ENCODE results near the gene TMEM135.

TMEM135 gene

DNA sequence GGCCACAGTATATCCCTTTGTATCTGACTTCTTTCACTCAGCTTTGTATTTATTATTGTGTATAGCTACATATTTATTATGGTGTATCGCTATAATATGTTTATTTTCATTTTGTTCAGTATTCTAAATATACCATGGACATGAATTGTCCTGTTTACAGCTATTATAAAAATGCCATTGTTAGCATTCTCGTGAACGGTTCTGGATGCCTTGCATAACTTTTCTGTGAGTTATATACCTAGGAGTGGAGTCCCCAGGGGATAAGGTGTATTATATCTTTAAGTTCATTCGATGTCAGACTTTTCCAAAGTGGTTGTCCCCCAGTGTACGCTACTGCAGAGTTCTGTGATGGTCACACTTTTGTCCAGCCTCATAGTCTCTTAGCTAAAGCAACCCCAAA lies 301.7 kb downstream of the TMEM135 start:
- Histone ChIP-seq H3K4me1 (ENCODE audit: insufficient read depth, insufficient read length) (no peaks in the 10 kb centered on the region), H3K4me3 (ENCODE audit: insufficient read length, low read depth) (no peak overlapping the region), H3K27me3 (ENCODE audit: insufficient read depth, insufficient read length) (no peaks in the 10 kb centered on the region), H3K9ac (ENCODE audit: insufficient read length, low read depth) (no peak overlapping the region), H3K36me3 (ENCODE audit: insufficient read depth, insufficient read length, low read length) (no peaks in the 10 kb centered on the region), H3K9me3 (ENCODE audit: insufficient read depth, low read length) (peaks cover 19% of the 10 kb centered on the region)
- TF ChIP-seq YY1 (IDR thresholded peaks at IDR 0.05; ENCODE audit: insufficient read depth, insufficient read length) (no peak), SUZ12 (IDR thresholded peaks at IDR 0.05; ENCODE audit: extremely low read depth, insufficient read depth, insufficient read length) (no peak), ZNF274 (IDR thresholded peaks at IDR 0.05; ENCODE audit: low read depth, low read length) (no peak)
- DNase-seq (ENCODE audit: low read depth, low spot score) = no peak

DNA sequence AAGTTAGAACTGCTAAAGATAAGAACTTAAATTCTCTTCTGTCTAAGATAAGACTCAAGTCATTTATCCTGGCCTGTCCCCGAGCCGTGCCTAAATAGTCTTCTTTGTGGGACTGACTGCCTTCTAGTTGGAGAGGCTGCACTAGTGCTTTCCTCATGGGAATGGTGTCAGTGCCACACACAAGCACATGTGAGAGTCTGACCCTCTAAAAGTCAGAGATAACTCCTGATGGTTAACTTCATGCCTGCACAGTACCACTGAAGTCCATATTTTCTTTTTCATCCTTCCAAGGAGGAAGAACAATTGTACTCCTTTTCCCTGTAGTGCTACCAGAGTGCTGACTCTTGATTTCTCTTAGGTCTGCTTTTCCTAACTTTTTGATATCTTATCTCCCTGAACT lies 309.7 kb downstream of the TMEM135 start:
- no peak for DNase-seq (ENCODE audit: low read depth, low spot score)
- Histone ChIP-seq H3K36me3 (ENCODE audit: insufficient read depth, insufficient read length, low read length) (no peaks in the 10 kb centered on the region), H3K9ac (ENCODE audit: insufficient read length, low read depth) (no peak overlapping the region), H3K27me3 (ENCODE audit: insufficient read depth, insufficient read length) (no peaks in the 10 kb centered on the region), H3K9me3 (ENCODE audit: insufficient read depth, low read length) (no peaks in the 10 kb centered on the region), H3K4me1 (ENCODE audit: insufficient read depth, insufficient read length) (no peaks in the 10 kb centered on the region), H3K4me3 (ENCODE audit: insufficient read length, low read depth) (no peak overlapping the region)
- TF ChIP-seq ZNF274 (IDR thresholded peaks at IDR 0.05; ENCODE audit: low read depth, low read length) = no peak
- no peak for TF ChIP-seq SUZ12 (IDR thresholded peaks at IDR 0.05; ENCODE audit: extremely low read depth, insufficient read depth, insufficient read length)
- TF ChIP-seq YY1 (IDR thresholded peaks at IDR 0.05; ENCODE audit: insufficient read depth, insufficient read length) = no peak

DNA sequence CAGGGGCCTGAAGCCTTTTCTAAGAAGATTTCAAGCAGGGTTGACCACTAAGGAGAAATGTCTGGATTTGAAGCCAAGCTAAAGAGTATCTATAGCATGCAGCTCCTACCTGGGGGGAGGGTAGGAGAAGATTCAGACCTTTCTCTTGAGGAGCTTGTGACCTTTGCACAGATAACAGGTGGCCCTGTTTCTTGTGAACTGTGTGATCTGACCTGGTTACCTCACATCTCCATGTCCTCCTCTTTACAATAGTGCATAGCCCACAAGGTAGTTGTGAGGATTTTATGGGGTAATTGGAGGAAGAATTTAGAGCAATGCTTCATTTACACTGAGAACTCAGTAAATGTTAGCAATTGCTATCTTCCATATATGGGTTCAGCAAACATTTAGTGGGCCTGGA lies 310.1 kb downstream of the TMEM135 start:
- Histone ChIP-seq H3K4me3 (ENCODE audit: insufficient read length, low read depth) (no peak overlapping the region), H3K4me1 (ENCODE audit: insufficient read depth, insufficient read length) (no peaks in the 10 kb centered on the region), H3K36me3 (ENCODE audit: insufficient read depth, insufficient read length, low read length) (no peaks in the 10 kb centered on the region), H3K27me3 (ENCODE audit: insufficient read depth, insufficient read length) (no peaks in the 10 kb centered on the region), H3K9me3 (ENCODE audit: insufficient read depth, low read length) (no peaks in the 10 kb centered on the region), H3K9ac (ENCODE audit: insufficient read length, low read depth) (no peak overlapping the region)
- TF ChIP-seq YY1 (IDR thresholded peaks at IDR 0.05; ENCODE audit: insufficient read depth, insufficient read length) = no peak
- no peak for TF ChIP-seq ZNF274 (IDR thresholded peaks at IDR 0.05; ENCODE audit: low read depth, low read length)
- TF ChIP-seq SUZ12 (IDR thresholded peaks at IDR 0.05; ENCODE audit: extremely low read depth, insufficient read depth, insufficient read length) = no peak
- DNase-seq (ENCODE audit: low read depth, low spot score) = no peak

DNA sequence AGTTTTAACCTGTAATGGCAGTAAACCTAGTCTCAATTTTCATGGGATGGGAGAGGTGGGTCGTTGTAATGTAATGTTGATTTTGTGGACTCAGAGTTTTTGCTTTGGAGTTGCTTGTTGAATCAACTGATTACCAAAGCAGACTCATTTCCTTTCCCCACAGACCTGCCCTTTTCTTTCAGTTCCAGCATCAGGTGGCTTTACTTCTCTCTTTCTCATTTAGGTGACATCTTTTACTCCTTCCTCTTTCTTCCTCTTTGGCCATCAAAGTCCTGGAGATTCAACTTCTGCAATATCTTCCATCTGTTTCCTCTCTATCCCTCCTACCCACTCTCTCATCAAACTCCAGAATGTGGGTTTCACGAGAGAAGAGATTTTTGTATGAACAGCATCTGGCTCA lies 313.9 kb downstream of the TMEM135 start:
- TF ChIP-seq YY1 (IDR thresholded peaks at IDR 0.05; ENCODE audit: insufficient read depth, insufficient read length) (no peak), ZNF274 (IDR thresholded peaks at IDR 0.05; ENCODE audit: low read depth, low read length) (no peak), SUZ12 (IDR thresholded peaks at IDR 0.05; ENCODE audit: extremely low read depth, insufficient read depth, insufficient read length) (no peak)
- Histone ChIP-seq H3K9me3 (ENCODE audit: insufficient read depth, low read length) (no peaks in the 10 kb centered on the region), H3K27me3 (ENCODE audit: insufficient read depth, insufficient read length) (no peaks in the 10 kb centered on the region), H3K4me3 (ENCODE audit: insufficient read length, low read depth) (no peak overlapping the region), H3K9ac (ENCODE audit: insufficient read length, low read depth) (no peak overlapping the region), H3K36me3 (ENCODE audit: insufficient read depth, insufficient read length, low read length) (no peaks in the 10 kb centered on the region), H3K4me1 (ENCODE audit: insufficient read depth, insufficient read length) (no peaks in the 10 kb centered on the region)
- no peak for DNase-seq (ENCODE audit: low read depth, low spot score)

DNA sequence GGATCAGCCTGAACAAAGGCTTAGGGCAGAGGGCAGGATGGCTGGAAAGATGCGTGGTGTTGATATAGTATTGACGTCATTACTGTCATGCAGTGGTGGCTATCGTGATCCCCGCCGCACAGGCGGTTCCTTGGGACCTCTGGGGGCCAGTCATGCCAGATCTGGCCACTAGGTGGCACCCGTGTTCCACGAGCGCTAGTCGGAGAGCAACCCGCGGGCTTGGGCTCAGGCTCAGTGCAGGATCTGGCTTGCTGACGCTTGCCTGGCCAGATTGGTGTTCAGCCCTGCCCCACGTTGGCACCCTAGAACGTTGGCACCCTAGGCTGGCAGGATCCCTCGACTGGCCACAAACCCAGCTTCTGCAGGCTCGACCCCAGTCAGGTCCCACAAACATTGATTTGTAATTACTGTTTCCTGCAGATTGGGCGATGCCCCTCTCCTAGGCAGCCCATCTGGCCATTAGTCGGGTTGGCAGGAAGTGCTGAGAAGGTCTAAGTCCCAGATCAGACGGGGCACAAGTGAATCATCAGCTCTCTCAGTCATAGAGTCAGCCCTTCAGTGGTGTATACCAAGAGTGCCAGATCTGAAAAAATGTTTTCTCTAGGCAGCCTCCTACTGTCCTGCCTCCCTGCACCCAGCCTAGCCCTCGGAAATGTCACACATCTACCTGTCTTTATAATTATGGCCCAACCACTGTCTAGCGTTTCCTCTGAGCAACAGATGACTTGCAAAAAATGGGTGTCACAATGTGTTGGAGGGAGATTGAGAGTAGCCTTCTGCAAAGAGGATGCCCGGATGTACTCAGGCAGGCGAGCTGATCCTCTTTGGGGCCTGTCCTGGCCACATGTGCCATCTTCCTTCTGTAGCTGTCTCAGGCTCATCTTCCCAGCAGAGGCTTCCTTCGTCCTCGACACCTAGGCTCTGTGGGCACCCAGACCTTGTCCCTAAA lies 315.3 kb downstream of the TMEM135 start:
- Histone ChIP-seq H3K27me3 (ENCODE audit: insufficient read depth, insufficient read length) (no peaks in the 10 kb centered on the region), H3K4me3 (ENCODE audit: insufficient read length, low read depth) (no peak overlapping the region), H3K36me3 (ENCODE audit: insufficient read depth, insufficient read length, low read length) (no peaks in the 10 kb centered on the region), H3K9me3 (ENCODE audit: insufficient read depth, low read length) (no peaks in the 10 kb centered on the region), H3K9ac (ENCODE audit: insufficient read length, low read depth) (no peak overlapping the region), H3K4me1 (ENCODE audit: insufficient read depth, insufficient read length) (no peaks in the 10 kb centered on the region)
- TF ChIP-seq SUZ12 (IDR thresholded peaks at IDR 0.05; ENCODE audit: extremely low read depth, insufficient read depth, insufficient read length) (no peak), ZNF274 (IDR thresholded peaks at IDR 0.05; ENCODE audit: low read depth, low read length) (no peak), YY1 (IDR thresholded peaks at IDR 0.05; ENCODE audit: insufficient read depth, insufficient read length) (no peak)
- peak; percentile 72 for DNase-seq (ENCODE audit: low read depth, low spot score)

DNA sequence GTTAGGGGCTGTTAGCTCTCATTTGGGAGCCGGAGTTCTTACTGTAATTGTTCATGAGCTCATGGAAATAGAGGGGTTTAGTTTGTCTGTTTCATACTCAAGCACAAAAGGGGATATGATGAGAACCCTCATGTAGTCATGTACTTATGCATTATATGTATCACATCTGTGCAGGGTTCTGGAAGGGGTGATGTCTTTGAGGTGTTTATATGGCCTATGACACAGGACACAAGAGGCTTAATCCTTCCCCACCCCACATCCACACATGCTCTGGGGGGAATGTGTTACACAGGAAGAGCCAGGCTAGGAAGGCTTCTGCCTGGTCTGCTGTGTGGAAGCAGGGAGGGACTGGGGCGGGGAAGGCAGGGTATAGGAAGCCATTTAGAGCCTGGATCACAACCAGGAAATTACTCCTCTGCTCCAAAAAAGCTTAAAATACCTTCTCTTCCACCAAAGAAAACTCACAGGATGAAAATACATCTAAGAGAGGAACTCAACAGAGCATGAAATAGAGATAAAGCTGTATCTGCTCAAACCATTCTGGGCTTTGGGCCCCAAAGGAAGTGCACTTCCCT lies 316.1 kb downstream of the TMEM135 start:
- no peak for DNase-seq (ENCODE audit: low read depth, low spot score)
- TF ChIP-seq SUZ12 (IDR thresholded peaks at IDR 0.05; ENCODE audit: extremely low read depth, insufficient read depth, insufficient read length) (no peak), ZNF274 (IDR thresholded peaks at IDR 0.05; ENCODE audit: low read depth, low read length) (no peak), YY1 (IDR thresholded peaks at IDR 0.05; ENCODE audit: insufficient read depth, insufficient read length) (no peak)
- Histone ChIP-seq H3K4me1 (ENCODE audit: insufficient read depth, insufficient read length) (no peaks in the 10 kb centered on the region), H3K4me3 (ENCODE audit: insufficient read length, low read depth) (no peak overlapping the region), H3K9ac (ENCODE audit: insufficient read length, low read depth) (no peak overlapping the region), H3K9me3 (ENCODE audit: insufficient read depth, low read length) (no peaks in the 10 kb centered on the region), H3K36me3 (ENCODE audit: insufficient read depth, insufficient read length, low read length) (no peaks in the 10 kb centered on the region), H3K27me3 (ENCODE audit: insufficient read depth, insufficient read length) (no peaks in the 10 kb centered on the region)

DNA sequence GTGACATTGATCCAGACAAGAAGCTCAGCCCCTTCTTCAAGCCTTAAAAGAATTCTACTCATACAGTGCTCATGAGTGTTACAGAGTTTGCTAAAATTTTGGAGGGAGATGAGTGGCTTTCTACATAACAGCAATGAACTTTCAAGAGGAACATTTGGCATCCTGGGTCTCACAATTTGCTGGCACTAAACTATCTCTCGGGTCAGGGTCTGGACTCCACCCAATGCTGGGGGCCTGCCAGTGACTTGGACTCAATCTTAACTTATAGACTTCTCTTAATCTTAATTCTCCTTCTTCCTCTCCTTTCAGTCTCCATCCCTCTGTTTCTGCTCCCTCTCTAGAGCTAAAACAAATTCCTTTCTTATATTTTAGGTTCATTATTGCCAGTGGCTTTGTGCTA lies 317.9 kb downstream of the TMEM135 start:
- TF ChIP-seq ZNF274 (IDR thresholded peaks at IDR 0.05; ENCODE audit: low read depth, low read length) (no peak), SUZ12 (IDR thresholded peaks at IDR 0.05; ENCODE audit: extremely low read depth, insufficient read depth, insufficient read length) (no peak), YY1 (IDR thresholded peaks at IDR 0.05; ENCODE audit: insufficient read depth, insufficient read length) (no peak)
- no peaks in the 10 kb centered on the region for H3K9me3 ChIP-seq (ENCODE audit: insufficient read depth, low read length)
- DNase-seq (ENCODE audit: low read depth, low spot score) = no peak
- no peaks in the 10 kb centered on the region for H3K27me3 ChIP-seq (ENCODE audit: insufficient read depth, insufficient read length)
- no peak overlapping the region for H3K9ac ChIP-seq (ENCODE audit: insufficient read length, low read depth)
- H3K4me3 ChIP-seq (ENCODE audit: insufficient read length, low read depth) = no peak overlapping the region
- H3K36me3 ChIP-seq (ENCODE audit: insufficient read depth, insufficient read length, low read length) = no peaks in the 10 kb centered on the region
- no peaks in the 10 kb centered on the region for H3K4me1 ChIP-seq (ENCODE audit: insufficient read depth, insufficient read length)

Data from NT2/D1 (cell line).